Mesothelial cell of epicardium (in vitro differentiated cells): ENCODE results near the gene CAPS. TPM values are rescaled to one million over a fixed set of nuclear protein-coding genes. Genes with fewer than 3 reads are reported as not detected.

ENCODE experiments used
- DNase-seq, 2 experiments: peaks; one replicate each; pipeline ENCODE4 v3.0.0; 2021; ENCODE audit warnings: low spot score in 2 of 2; ENCODE audit not compliant: unreplicated experiment in 2 of 2
- H3K27ac Mint-ChIP-seq: 2 replicates; pipeline ENCODE4 v1.8.0; 2021; ENCODE audit warnings: mixed read lengths
- H3K27me3 Mint-ChIP-seq: 2 replicates; pipeline ENCODE4 v1.8.0; 2021; ENCODE audit warnings: low read depth, mixed read lengths
- H3K36me3 Mint-ChIP-seq: 2 replicates; pipeline ENCODE4 v1.8.0; 2021; ENCODE audit warnings: mixed read lengths
- H3K4me1 Mint-ChIP-seq: 2 replicates; pipeline ENCODE4 v1.8.0; 2021; ENCODE audit warnings: mixed read lengths
- H3K4me3 Mint-ChIP-seq: 2 replicates; pipeline ENCODE4 v1.8.0; 2021; ENCODE audit warnings: mild to moderate bottlenecking, moderate library complexity, mixed read lengths
- H3K9me3 Mint-ChIP-seq: 2 replicates; pipeline ENCODE4 v1.8.0; 2021; ENCODE audit warnings: mixed read lengths
- total RNA-seq: library from RNA; stranded (reverse); gene quantifications from 3 replicates; pipeline ENCODE4 v1.2.1, GENCODE V29; 2021
- TF ChIP-seq, protein P1 (sequence below): fragments of 200-600 bp; sonication (generic); IDR thresholded peaks from one replicate; pipeline ENCODE4 v1.5.0; 2021; ENCODE audit warnings: antibody characterized with exemption; ENCODE audit not compliant: unreplicated experiment

The CAPS gene
- total RNA-seq, 1 donor from 2014 or later: 16.2 TPM

DNA sequence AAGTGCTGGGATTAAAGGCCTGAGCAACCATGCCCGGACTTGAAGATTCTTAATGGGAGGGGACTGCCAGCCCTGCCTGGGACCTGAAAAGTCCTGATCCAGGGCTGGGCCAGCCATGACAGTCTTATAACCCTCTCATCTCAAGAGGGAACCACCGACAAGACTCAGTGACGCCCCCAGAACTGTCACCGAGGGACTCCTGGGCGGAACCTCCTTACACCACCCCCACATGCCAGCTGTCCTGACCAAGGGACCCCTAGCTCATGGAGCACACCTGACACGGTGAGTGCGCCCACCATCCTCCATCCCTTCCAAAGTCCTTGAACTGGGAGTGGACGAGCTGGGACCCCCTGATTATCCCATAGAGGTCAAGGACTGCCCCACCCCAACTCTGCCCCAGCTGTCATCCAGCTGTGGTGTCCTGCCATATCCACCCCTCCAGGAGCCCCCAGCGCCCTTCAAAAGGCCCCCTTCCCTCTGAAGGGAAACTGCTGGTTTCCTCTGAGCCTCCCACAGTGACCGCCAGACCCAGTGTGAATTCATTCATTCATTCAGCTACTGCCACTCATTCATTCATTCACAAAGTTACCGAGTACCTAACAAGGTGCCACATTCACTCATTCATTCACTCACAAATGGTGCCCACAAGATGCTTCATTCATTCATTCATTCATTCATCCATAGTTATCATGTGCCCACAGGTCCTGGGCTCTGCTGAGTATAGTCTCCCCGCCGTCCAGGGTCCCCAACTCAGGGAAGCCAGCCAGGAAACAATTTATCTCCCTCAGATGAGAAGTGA lies 14.1 kb upstream of the CAPS start:
- peaks cover 13% of the 10 kb centered on the region for H3K36me3 Mint-ChIP-seq
- no peaks in the 10 kb centered on the region for H3K9me3 Mint-ChIP-seq
- H3K4me3 Mint-ChIP-seq: no peak overlapping the region

DNA sequence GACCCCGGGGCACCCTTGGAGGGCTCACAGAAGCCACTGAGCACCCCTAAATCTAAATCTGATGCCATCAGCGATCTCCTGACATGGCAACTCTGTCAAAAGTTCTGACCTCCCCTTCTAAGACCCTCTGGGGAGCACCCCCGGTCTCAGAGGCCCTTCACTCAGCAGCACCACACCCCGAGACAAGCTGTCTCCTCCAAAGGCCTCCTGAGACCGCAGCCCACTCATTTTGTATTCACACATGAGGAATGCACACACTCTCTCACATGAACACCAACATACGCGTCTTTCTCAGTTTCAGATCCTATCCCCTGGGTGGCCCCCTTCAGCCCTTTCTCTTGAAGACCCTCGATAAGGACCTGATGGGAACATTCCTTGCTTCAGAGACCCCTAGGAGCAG lies 13.1 kb upstream of the CAPS start:
- peak overlapping the region; percentile 33 for H3K4me3 Mint-ChIP-seq
- TF ChIP-seq, protein P1, sequence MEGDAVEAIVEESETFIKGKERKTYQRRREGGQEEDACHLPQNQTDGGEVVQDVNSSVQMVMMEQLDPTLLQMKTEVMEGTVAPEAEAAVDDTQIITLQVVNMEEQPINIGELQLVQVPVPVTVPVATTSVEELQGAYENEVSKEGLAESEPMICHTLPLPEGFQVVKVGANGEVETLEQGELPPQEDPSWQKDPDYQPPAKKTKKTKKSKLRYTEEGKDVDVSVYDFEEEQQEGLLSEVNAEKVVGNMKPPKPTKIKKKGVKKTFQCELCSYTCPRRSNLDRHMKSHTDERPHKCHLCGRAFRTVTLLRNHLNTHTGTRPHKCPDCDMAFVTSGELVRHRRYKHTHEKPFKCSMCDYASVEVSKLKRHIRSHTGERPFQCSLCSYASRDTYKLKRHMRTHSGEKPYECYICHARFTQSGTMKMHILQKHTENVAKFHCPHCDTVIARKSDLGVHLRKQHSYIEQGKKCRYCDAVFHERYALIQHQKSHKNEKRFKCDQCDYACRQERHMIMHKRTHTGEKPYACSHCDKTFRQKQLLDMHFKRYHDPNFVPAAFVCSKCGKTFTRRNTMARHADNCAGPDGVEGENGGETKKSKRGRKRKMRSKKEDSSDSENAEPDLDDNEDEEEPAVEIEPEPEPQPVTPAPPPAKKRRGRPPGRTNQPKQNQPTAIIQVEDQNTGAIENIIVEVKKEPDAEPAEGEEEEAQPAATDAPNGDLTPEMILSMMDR: no peak
- DNase-seq: no peak
- peaks cover 11% of the 10 kb centered on the region for H3K36me3 Mint-ChIP-seq
- no peaks in the 10 kb centered on the region for H3K9me3 Mint-ChIP-seq
- H3K27ac Mint-ChIP-seq: no peak overlapping the region
- peaks cover 10% of the 10 kb centered on the region for H3K4me1 Mint-ChIP-seq
- no peaks in the 10 kb centered on the region for H3K27me3 Mint-ChIP-seq

More for the DNA sequence above, 14.1 kb upstream of the CAPS start:
- TF ChIP-seq, protein P1: no peak
- no peak for DNase-seq
- H3K4me1 Mint-ChIP-seq: peaks cover 10% of the 10 kb centered on the region
- no peaks in the 10 kb centered on the region for H3K27me3 Mint-ChIP-seq
- no peak overlapping the region for H3K27ac Mint-ChIP-seq

DNA sequence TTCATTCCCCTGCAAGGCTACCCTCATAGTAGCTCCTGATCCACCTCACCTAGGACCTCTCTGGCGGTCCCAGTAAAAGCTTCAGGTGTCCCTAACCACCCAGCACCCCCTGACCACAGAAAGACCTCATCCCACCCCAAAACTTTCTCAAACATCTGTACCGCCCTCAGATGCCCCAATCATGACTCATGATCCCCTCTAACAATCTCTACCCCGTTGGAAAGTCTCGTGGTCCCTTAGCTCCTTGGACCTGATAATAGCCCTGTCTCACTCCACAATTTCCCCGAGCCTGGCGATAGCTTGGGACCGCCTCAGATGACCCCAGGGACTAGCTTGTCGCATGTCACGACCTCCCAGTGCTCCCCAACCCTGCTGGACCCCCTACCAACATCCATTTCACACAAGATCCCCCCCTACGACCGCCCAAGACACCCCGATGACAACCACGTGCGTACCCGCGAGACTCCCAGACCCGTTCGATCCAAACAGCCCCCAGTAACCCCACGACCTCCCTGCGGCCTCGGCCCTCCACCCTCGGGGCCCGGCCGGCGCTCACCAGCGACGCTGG lies 10.9 kb upstream of the CAPS start:
- Mint-ChIP-seq H3K4me1 (peaks cover 10% of the 10 kb centered on the region), H3K4me3 (peak overlapping the region; percentile 98), H3K27me3 (no peaks in the 10 kb centered on the region), H3K36me3 (peaks cover 11% of the 10 kb centered on the region), H3K9me3 (no peaks in the 10 kb centered on the region), H3K27ac (peak overlapping the region; percentile 99)
- TF ChIP-seq, protein P1: no peak
- DNase-seq: no peak

DNA sequence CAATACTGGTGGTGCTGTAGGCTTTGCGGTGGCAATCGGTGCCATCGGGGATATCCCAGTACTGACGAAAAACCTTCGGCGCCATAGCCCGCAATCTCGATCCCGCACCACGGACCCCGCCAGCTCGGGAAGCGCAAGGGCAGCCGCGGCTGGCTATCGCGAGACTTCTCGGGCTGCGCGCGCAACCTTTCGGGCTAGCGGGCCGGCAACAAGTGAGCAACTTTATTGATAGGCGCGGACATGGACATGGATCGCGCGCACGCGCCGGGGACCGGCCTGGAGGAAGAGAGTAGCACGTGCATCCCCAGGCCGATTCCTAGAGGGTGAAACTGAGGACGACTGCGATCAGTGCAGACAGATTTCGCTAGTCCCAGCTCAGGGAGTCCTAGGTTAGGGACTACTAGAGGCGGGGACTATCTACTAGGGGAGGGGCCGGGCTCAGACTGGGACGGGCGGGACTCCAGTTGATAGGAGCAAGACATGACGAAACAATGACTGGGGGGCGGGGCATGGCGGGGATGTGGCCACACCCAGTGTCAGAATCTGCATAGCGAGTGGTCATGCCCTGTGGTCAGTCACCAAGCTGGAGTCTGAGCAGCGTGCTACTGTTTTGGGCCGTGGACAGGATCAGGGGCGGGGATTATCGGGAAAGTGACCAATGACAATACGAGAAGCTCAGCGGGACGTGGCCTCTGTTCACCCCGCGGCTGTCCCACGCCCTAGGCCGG lies 10.3 kb upstream of the CAPS start, which contains the start of gene NDUFA11:
Gene NDUFA11, minus strand, starts transcription at position 167 of the 728 bp plus-strand sequence. Its CDS starts 82 bp downstream, at position 85.
- peaks cover 11% of the 10 kb centered on the region for H3K36me3 Mint-ChIP-seq
- peak within 1 kb of the TSS; percentile 99 for H3K27ac Mint-ChIP-seq
- no peaks in the 10 kb centered on the region for H3K9me3 Mint-ChIP-seq
- peak within 1 kb of the TSS; percentile 98 for H3K4me3 Mint-ChIP-seq
- peak; percentile 99 for DNase-seq
- H3K4me1 Mint-ChIP-seq: peaks cover 10% of the 10 kb centered on the region
- TF ChIP-seq, protein P1: no peak
- no peaks in the 10 kb centered on the region for H3K27me3 Mint-ChIP-seq

DNA sequence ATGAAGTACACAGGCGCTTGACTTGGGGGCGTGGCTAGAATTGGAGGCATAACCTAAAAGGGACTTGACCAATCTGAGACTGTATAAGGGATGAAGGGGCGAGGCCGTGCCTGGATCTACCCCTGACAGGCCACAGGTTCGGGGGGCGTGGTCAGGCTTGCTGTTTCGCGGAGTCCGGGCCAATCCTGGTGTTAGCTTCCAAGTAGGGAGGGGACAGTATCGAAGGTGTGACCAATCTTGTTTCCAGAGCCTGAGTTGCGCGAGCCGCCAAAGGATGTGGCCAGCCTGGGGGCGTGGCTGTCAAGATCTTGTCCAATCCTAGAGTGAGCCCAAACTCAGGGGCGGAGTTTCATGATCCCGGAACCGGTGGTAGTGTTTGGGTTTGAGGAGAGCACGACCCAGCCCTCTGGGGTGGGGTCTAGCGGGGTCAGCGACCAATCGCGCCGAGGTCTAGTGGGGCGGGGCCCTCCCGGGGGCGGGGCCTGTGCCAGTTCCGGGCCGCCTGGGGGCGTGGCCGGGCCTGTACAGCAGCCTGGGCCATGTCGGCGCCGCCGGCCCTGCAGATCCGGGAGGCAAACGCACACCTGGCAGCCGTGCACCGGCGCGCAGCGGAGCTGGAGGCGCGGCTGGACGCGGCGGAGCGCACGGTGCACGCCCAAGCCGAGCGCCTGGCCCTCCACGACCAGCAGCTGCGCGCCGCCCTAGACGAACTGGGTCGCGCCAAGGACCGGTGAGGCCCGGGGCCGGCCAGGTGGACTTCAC lies 9.5 kb upstream of the CAPS start, which contains the start of gene VMAC:
Gene VMAC, plus strand, starts transcription at position 521 of the 762 bp plus-strand sequence. Its CDS starts 19 bp downstream, at position 540.
- Mint-ChIP-seq H3K27ac (peak within 1 kb of the TSS; percentile 99), H3K9me3 (no peaks in the 10 kb centered on the region), H3K36me3 (peaks cover 12% of the 10 kb centered on the region), H3K27me3 (no peaks in the 10 kb centered on the region), H3K4me1 (peaks cover 10% of the 10 kb centered on the region), H3K4me3 (peak within 1 kb of the TSS; percentile 98)
- TF ChIP-seq, protein P1: no peak
- peak; percentile 97 to 98 for DNase-seq
